ENCODE measurements around the gene PALD1.

The PALD1 gene

DNA sequence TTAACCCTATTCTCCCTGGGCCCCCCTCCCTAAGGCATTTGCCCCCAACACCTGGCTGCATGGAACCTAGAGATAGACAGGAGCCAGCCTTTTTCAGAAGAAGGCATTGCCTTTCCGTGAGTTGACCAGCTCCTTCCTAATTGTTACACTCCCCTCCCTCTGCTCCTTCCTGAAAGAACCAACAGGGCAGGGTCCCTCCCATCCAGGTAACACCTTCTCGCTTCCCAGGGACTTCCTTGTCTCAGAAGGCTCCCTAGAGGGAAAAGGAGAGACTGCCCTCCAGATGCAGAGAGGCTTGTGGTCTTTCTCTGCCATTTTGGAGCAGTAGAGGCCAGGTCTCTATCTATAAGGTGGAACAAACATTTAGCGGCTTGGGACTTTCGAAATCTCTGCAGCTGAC lies 31.9 kb downstream of the PALD1 start:
- no peak for DNase-seq (ENCODE audit: extremely low spot score)
- TF ChIP-seq LEF1 (IDR thresholded peaks at IDR 0.05; ENCODE audit: borderline replicate concordance) (no peak), ARNT (IDR thresholded peaks at IDR 0.05) (no peak), TARDBP (IDR thresholded peaks at IDR 0.05) (no peak), HDGF (IDR thresholded peaks at IDR 0.05; ENCODE audit: borderline replicate concordance) (no peak)
- ChIA-PET POLR2A (interaction anchor here (1.2 kb wide), 1 partner anchor 14 kb away, joined by 3 read pairs; no protein-coding TSS in a partner anchor), CTCF (interaction anchor here (0.6 kb wide), 1 partner anchor 23 kb away, joined by 3 read pairs; no protein-coding TSS in a partner anchor)

DNA sequence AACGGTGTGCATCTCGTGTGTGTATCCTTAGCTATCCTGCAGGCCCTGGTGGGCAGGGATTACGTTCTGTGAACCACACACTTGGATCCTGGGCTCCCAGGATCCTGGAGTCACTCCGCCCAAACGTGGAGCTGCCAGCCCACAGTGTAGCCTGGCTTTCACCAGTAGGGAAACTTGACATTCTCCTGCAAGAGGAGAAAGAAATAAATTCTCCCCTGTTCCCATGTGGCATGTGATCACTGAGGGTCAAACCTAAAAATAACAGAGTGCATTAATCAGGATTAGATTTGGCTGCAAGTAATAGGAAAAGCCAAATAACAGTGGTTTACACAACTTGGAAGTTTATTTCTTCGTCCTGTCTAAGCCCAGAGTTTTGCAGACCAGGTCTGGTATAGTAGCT lies 32.3 kb downstream of the PALD1 start:
- no peak for DNase-seq (ENCODE audit: extremely low spot score)
- TF ChIP-seq ARNT (IDR thresholded peaks at IDR 0.05): no peak
- no peak for TF ChIP-seq SP1 (IDR thresholded peaks at IDR 0.05)
- no peak for TF ChIP-seq LEF1 (IDR thresholded peaks at IDR 0.05; ENCODE audit: borderline replicate concordance)
- no peak for TF ChIP-seq FOXA1 (IDR thresholded peaks at IDR 0.05)
- no peak for TF ChIP-seq ZNF384 (IDR thresholded peaks at IDR 0.05)
- no peak for TF ChIP-seq SUZ12 (IDR thresholded peaks at IDR 0.05)
- TF ChIP-seq ELF4 (IDR thresholded peaks at IDR 0.05): no peak
- no peak for TF ChIP-seq NFRKB (IDR thresholded peaks at IDR 0.05)
- TF ChIP-seq HDGF (IDR thresholded peaks at IDR 0.05; ENCODE audit: borderline replicate concordance): no peak
- no peak for TF ChIP-seq CTBP1 (IDR thresholded peaks at IDR 0.05; ENCODE audit: borderline replicate concordance)
- no peak for TF ChIP-seq BHLHE40 (IDR thresholded peaks at IDR 0.05; ENCODE audit: borderline replicate concordance)
- TF ChIP-seq, protein P1, sequence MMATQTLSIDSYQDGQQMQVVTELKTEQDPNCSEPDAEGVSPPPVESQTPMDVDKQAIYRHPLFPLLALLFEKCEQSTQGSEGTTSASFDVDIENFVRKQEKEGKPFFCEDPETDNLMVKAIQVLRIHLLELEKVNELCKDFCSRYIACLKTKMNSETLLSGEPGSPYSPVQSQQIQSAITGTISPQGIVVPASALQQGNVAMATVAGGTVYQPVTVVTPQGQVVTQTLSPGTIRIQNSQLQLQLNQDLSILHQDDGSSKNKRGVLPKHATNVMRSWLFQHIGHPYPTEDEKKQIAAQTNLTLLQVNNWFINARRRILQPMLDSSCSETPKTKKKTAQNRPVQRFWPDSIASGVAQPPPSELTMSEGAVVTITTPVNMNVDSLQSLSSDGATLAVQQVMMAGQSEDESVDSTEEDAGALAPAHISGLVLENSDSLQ (IDR thresholded peaks at IDR 0.05): no peak
- no peak for TF ChIP-seq FOXM1 (IDR thresholded peaks at IDR 0.05; ENCODE audit: borderline replicate concordance)
- CTCF ChIA-PET: no interaction called here

DNA sequence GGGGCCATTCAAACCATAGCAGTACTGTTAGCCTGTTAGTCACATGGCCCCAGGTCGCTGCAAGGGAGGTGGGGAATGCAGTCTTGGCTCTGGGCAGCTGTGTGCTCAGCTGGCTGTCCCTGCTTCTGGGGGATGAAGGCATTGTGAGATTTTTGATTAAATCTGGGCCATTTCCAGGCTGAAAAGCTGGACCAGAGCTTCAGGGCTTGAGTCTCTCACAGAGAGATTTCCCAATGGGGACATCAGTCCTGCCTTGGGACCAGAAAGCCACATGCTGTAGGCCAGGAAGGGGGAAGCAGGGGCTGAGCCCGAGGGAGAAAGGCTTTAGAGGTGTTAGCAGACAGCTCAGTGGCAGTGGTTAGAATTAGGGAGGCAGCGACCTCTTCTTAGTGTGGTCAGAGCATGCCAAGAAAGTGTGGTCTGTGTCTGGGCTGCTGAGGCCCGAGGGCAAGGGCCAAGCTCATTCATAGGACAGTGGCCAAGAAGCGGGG lies 33.6 kb downstream of the PALD1 start:
- CTCF ChIA-PET: interaction anchor here (0.6 to 0.8 kb wide), 2 partner anchors 21 to 524 kb away, joined by 5 to 6 read pairs; no protein-coding TSS in a partner anchor
- no peak for DNase-seq (ENCODE audit: extremely low spot score)
- POLR2A ChIA-PET: no interaction called here
- no peak for TF ChIP-seq CTBP1 (IDR thresholded peaks at IDR 0.05; ENCODE audit: borderline replicate concordance)
- TF ChIP-seq ARNT (IDR thresholded peaks at IDR 0.05): no peak

More for the DNA sequence above, 32.3 kb downstream of the PALD1 start:
- POLR2A ChIA-PET: interaction anchor here (1.2 kb wide), 1 partner anchor 13 kb away, joined by 3 read pairs; no protein-coding TSS in a partner anchor

DNA sequence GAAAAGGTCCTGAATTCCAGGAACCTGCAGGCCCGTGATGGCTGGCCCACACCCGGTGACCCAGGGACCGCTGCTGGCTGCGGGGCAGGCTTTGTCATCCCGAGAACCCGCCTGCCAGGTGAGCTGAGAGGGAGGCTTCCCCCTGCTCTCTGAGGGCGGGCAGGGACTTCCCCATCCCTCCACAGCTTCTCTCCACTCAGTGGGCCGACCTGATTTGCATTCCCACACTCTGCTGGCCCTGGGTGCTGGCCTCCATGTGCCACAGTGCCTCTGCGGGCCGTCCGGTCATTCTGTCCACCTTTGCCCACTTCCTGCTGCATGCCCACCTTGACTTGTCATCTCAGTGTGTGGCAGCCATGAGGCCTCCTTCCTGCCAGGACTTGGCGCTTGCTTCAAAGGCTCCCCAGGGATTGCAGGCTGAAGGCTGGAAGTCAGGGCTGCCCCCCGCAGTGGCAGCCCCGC lies 35.3 kb downstream of the PALD1 start:
- TF ChIP-seq FOXM1 (IDR thresholded peaks at IDR 0.05; ENCODE audit: borderline replicate concordance) (no peak), ELF4 (IDR thresholded peaks at IDR 0.05) (no peak), CTBP1 (IDR thresholded peaks at IDR 0.05; ENCODE audit: borderline replicate concordance) (no peak), ARNT (IDR thresholded peaks at IDR 0.05) (no peak), BHLHE40 (IDR thresholded peaks at IDR 0.05; ENCODE audit: borderline replicate concordance) (no peak), NFRKB (IDR thresholded peaks at IDR 0.05) (no peak), SP1 (IDR thresholded peaks at IDR 0.05) (no peak), FOXA1 (IDR thresholded peaks at IDR 0.05) (no peak), L3MBTL2 (conservative IDR thresholded peaks at IDR 0.05) (no peak), FOXK2 (IDR thresholded peaks at IDR 0.05) (no peak), TARDBP (IDR thresholded peaks at IDR 0.05) (no peak), ZNF384 (IDR thresholded peaks at IDR 0.05) (no peak), LEF1 (IDR thresholded peaks at IDR 0.05; ENCODE audit: borderline replicate concordance) (no peak), SUZ12 (IDR thresholded peaks at IDR 0.05) (no peak), HDGF (IDR thresholded peaks at IDR 0.05; ENCODE audit: borderline replicate concordance) (no peak)
- TF ChIP-seq, protein P1 (IDR thresholded peaks at IDR 0.05): no peak
- ChIA-PET POLR2A (no interaction called here), CTCF (no interaction called here)
- DNase-seq (ENCODE audit: extremely low spot score): no peak

DNA sequence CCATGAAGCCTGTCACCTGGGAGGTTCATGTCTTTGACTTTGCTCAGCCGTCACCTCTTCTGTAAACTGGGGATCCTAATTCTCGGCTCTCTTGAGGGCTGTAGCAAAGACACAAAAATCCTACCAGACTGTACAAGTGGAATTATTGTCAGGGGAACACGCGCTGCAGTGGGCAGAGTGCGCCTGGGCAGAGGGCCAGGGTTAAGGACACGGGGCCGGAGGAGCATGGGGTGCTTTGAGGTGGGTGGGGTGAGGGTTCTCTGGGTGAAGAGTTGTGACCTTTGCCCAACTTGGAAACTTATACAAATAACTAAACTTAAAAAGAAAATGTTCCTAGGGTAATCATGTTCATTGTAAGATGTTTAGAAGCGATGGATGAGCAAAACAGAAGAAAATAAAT lies 36.0 kb downstream of the PALD1 start:
- TF ChIP-seq FOXA1 (IDR thresholded peaks at IDR 0.05) (no peak), L3MBTL2 (conservative IDR thresholded peaks at IDR 0.05) (no peak), SUZ12 (IDR thresholded peaks at IDR 0.05) (no peak), TARDBP (IDR thresholded peaks at IDR 0.05) (no peak), LEF1 (IDR thresholded peaks at IDR 0.05; ENCODE audit: borderline replicate concordance) (no peak), NFRKB (IDR thresholded peaks at IDR 0.05) (no peak), SP1 (IDR thresholded peaks at IDR 0.05) (no peak), ZNF384 (IDR thresholded peaks at IDR 0.05) (no peak), CTBP1 (IDR thresholded peaks at IDR 0.05; ENCODE audit: borderline replicate concordance) (no peak), FOXM1 (IDR thresholded peaks at IDR 0.05; ENCODE audit: borderline replicate concordance) (no peak), HDGF (IDR thresholded peaks at IDR 0.05; ENCODE audit: borderline replicate concordance) (no peak), ARNT (IDR thresholded peaks at IDR 0.05) (no peak), FOXK2 (IDR thresholded peaks at IDR 0.05) (no peak), BHLHE40 (IDR thresholded peaks at IDR 0.05; ENCODE audit: borderline replicate concordance) (no peak), ELF4 (IDR thresholded peaks at IDR 0.05) (no peak)
- TF ChIP-seq, protein P1 (IDR thresholded peaks at IDR 0.05): no peak
- no peak for DNase-seq (ENCODE audit: extremely low spot score)
- CTCF ChIA-PET: no interaction called here
- POLR2A ChIA-PET: no interaction called here

DNA sequence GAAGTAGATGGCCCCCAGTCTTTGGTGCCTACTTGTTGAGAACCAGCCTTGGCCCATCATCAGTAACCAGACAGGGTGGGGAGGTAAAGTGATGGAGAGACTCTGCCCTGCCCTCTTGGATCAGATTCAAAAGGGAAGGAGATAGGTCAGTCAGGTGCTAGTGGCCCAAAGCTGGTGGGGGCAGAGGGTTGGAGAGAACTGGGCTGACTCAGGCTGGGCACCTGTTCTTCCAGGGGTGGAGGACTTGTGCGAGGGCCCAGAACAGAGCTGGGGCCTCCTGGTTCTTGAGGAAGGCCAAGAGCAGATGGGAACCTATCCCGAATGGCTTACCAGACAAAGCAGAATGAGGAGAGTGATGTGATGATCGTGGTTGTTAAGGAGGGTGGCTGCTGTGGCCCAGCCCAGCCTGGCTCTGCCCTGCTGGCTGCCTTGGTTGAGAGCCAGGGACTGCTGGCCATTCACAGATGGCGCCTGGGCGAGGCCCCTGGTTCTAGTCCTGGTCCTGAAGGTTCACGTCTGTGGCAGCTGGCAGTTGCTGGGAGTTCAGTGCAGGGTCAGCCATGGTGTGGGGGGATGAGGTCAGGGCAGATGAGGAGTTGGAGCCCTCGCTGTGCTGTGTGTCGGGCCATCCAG lies 36.6 kb downstream of the PALD1 start:
- ChIA-PET POLR2A (no interaction called here), CTCF (no interaction called here)

More for the DNA sequence above, 36.6 kb downstream of the PALD1 start:
- no peak for DNase-seq (ENCODE audit: extremely low spot score)
- TF ChIP-seq ELF4 (IDR thresholded peaks at IDR 0.05): no peak
- TF ChIP-seq ARNT (IDR thresholded peaks at IDR 0.05): no peak
- TF ChIP-seq, protein P1 (IDR thresholded peaks at IDR 0.05): no peak
- TF ChIP-seq L3MBTL2 (conservative IDR thresholded peaks at IDR 0.05): no peak
- no peak for TF ChIP-seq SP1 (IDR thresholded peaks at IDR 0.05)
- no peak for TF ChIP-seq NFRKB (IDR thresholded peaks at IDR 0.05)
- TF ChIP-seq TARDBP (IDR thresholded peaks at IDR 0.05): no peak
- TF ChIP-seq BHLHE40 (IDR thresholded peaks at IDR 0.05; ENCODE audit: borderline replicate concordance): no peak
- TF ChIP-seq FOXA1 (IDR thresholded peaks at IDR 0.05): no peak
- TF ChIP-seq FOXM1 (IDR thresholded peaks at IDR 0.05; ENCODE audit: borderline replicate concordance): no peak
- no peak for TF ChIP-seq SUZ12 (IDR thresholded peaks at IDR 0.05)

Data from HEK293T (cell line).